ENCODE measurements around the gene TMEM185A. TPM values are rescaled to one million over a fixed set of nuclear protein-coding genes. Genes with fewer than 3 reads are reported as not detected.
"Not testable (repeated sequence)": the region's sequence is repeated elsewhere in the genome, so short reads cannot be mapped to it uniquely, and the experiment has no call there.

The TMEM185A gene
- total RNA-seq, 6 donors from 2014 or later: 9.4 to 26.0 (median 17.2) TPM

GRCh38 chrX:149569770-149570169 is 61.8 kb downstream of the TMEM185A start:
- TF ChIP-seq EP300 (IDR thresholded peaks at IDR 0.05) (no peak), POLR2AphosphoS5 (IDR thresholded peaks at IDR 0.05) (no peak), POLR2A (IDR thresholded peaks at IDR 0.05) (no peak), CTCF (IDR thresholded peaks at IDR 0.05) (no peak)
- ATAC-seq (ENCODE audit: low FRiP score in 2 of 2): no peak
- H3K9me3 ChIP-seq: no peaks in the 10 kb centered on the region
- H3K27me3 ChIP-seq: no peaks in the 10 kb centered on the region
- no peak overlapping the region for H3K4me3 ChIP-seq
- no peaks in the 10 kb centered on the region for H3K4me1 ChIP-seq
- no peak overlapping the region for H3K27ac ChIP-seq
- WGBS, 2 donors: 44 to 67% methylated on average over 1 to 2 of the region's 2 CpGs
- no peak for DNase-seq
- H3K36me3 ChIP-seq: no peaks in the 10 kb centered on the region

- Histone ChIP-seq H3K4me3 (no peak overlapping the region), H3K4me1 (no peaks in the 10 kb centered on the region), H3K27ac (no peak overlapping the region), H3K9me3 (no peaks in the 10 kb centered on the region), H3K27me3 (no peaks in the 10 kb centered on the region), H3K36me3 (no peaks in the 10 kb centered on the region)
- WGBS, 2 donors: 73 to 93% methylated on average over 5 of the region's 5 CpGs
- TF ChIP-seq POLR2A (IDR thresholded peaks at IDR 0.05): no peak
- no peak for TF ChIP-seq POLR2AphosphoS5 (IDR thresholded peaks at IDR 0.05)
- TF ChIP-seq EP300 (IDR thresholded peaks at IDR 0.05): no peak
- TF ChIP-seq CTCF (IDR thresholded peaks at IDR 0.05): no peak
- no peak for ATAC-seq (ENCODE audit: low FRiP score in 2 of 2)
- DNase-seq: no peak
Observed at GRCh38 chrX:149568701-149569296, 62.8 kb downstream of the TMEM185A start.

GRCh38 chrX:149567621-149568417 is 63.8 kb downstream of the TMEM185A start:
- ATAC-seq (ENCODE audit: low FRiP score in 2 of 2) (no peak), DNase-seq (no peak)
- H3K27ac ChIP-seq: no peak overlapping the region
- TF ChIP-seq POLR2AphosphoS5 (IDR thresholded peaks at IDR 0.05): no peak
- no peak for TF ChIP-seq EP300 (IDR thresholded peaks at IDR 0.05)
- TF ChIP-seq CTCF (IDR thresholded peaks at IDR 0.05): no peak
- no peak for TF ChIP-seq POLR2A (IDR thresholded peaks at IDR 0.05)
- no peaks in the 10 kb centered on the region for H3K27me3 ChIP-seq
- no peaks in the 10 kb centered on the region for H3K9me3 ChIP-seq
- 74% methylated on average over 3 to 7 of the region's 7 CpGs for WGBS, 2 donors
- no peaks in the 10 kb centered on the region for H3K36me3 ChIP-seq
- no peak overlapping the region for H3K4me3 ChIP-seq
- H3K4me1 ChIP-seq: no peaks in the 10 kb centered on the region

- Histone ChIP-seq H3K4me3 (no peak overlapping the region), H3K27ac (no peak overlapping the region), H3K36me3 (no peaks in the 10 kb centered on the region), H3K4me1 (no peaks in the 10 kb centered on the region), H3K9me3 (no peaks in the 10 kb centered on the region), H3K27me3 (no peaks in the 10 kb centered on the region)
- DNase-seq: no peak
- TF ChIP-seq POLR2AphosphoS5 (IDR thresholded peaks at IDR 0.05) (no peak), EP300 (IDR thresholded peaks at IDR 0.05) (no peak), CTCF (IDR thresholded peaks at IDR 0.05) (no peak), POLR2A (IDR thresholded peaks at IDR 0.05) (no peak)
- 86 to 94% methylated on average over 3 to 4 of the region's 4 CpGs for WGBS, 2 donors
- ATAC-seq (ENCODE audit: low FRiP score in 2 of 2): no peak
Observed at GRCh38 chrX:149563359-149563758, 68.2 kb downstream of the TMEM185A start.

- not testable (repeated sequence) for ATAC-seq (ENCODE audit: low FRiP score in 2 of 2); H3K4me1 ChIP-seq; H3K27ac ChIP-seq; H3K9me3 ChIP-seq; H3K27me3 ChIP-seq; DNase-seq; H3K4me3 ChIP-seq; H3K36me3 ChIP-seq
- no CpG with 5 or more reads among the region's 4 CpGs for WGBS, 2 donors
Observed at GRCh38 chrX:149555251-149555650, 76.3 kb downstream of the TMEM185A start.

- H3K9me3 ChIP-seq; H3K27me3 ChIP-seq; DNase-seq; ATAC-seq (ENCODE audit: low FRiP score in 2 of 2); H3K27ac ChIP-seq; H3K4me3 ChIP-seq; H3K4me1 ChIP-seq; H3K36me3 ChIP-seq: not testable (repeated sequence)
- 92% methylated on average over 2 of the region's 6 CpGs; no CpG with 5 or more reads in 1 of the 2 donors for WGBS, 2 donors
Observed at GRCh38 chrX:149551939-149552248, 79.7 kb downstream of the TMEM185A start.

- not testable (repeated sequence) for ATAC-seq (ENCODE audit: low FRiP score in 2 of 2); H3K36me3 ChIP-seq; H3K9me3 ChIP-seq; H3K4me1 ChIP-seq; H3K27ac ChIP-seq; DNase-seq; H3K4me3 ChIP-seq; H3K27me3 ChIP-seq
- no CpG with 5 or more reads among the region's 4 CpGs for WGBS, 2 donors
Observed at GRCh38 chrX:149551245-149551938, 80.2 kb downstream of the TMEM185A start.

- not testable (repeated sequence) for H3K27ac ChIP-seq; ATAC-seq (ENCODE audit: low FRiP score in 2 of 2); H3K9me3 ChIP-seq; H3K4me3 ChIP-seq; H3K27me3 ChIP-seq; H3K4me1 ChIP-seq; DNase-seq; H3K36me3 ChIP-seq
- WGBS, 2 donors: 67 to 100% methylated on average over 1 of the region's 1 CpG
Observed at GRCh38 chrX:149550454-149550853, 81.1 kb downstream of the TMEM185A start.
